Stimulated activated memory B cell treated with anti-CD40 and anti-IgM and Interleukin-4, amounts not matched to agents 10 μg/mL and 1 μg/mL and 100 μg/mL, for 72 hours (primary cell): ENCODE results near the gene FAM221A.
"Not testable (repeated sequence)": the region's sequence is repeated elsewhere in the genome, so short reads cannot be mapped to it uniquely, and the experiment has no call there.

Experiments
- ATAC-seq: fragments of 150-1000 bp; cut with Tn5 transposase; 2 replicates; pipeline ENCODE4 v1.10.0; 2021
- H3K27ac Mint-ChIP-seq: one replicate; pipeline ENCODE4 v1.8.0; 2022; ENCODE audit warnings: mild to moderate bottlenecking, mixed read lengths
- H3K27me3 Mint-ChIP-seq: one replicate; pipeline ENCODE4 v1.8.0; 2022; ENCODE audit warnings: mixed read lengths
- H3K36me3 Mint-ChIP-seq: one replicate; pipeline ENCODE4 v1.8.0; 2022; ENCODE audit warnings: mixed read lengths
- H3K4me1 Mint-ChIP-seq: one replicate; pipeline ENCODE4 v1.8.0; 2022; ENCODE audit warnings: mixed read lengths
- H3K4me3 Mint-ChIP-seq: one replicate; pipeline ENCODE4 v1.8.0; 2022; ENCODE audit warnings: mild to moderate bottlenecking, moderate library complexity, mixed read lengths
- H3K9me3 Mint-ChIP-seq: one replicate; pipeline ENCODE4 v1.8.0; 2022; ENCODE audit warnings: mixed read lengths

The FAM221A gene

DNA sequence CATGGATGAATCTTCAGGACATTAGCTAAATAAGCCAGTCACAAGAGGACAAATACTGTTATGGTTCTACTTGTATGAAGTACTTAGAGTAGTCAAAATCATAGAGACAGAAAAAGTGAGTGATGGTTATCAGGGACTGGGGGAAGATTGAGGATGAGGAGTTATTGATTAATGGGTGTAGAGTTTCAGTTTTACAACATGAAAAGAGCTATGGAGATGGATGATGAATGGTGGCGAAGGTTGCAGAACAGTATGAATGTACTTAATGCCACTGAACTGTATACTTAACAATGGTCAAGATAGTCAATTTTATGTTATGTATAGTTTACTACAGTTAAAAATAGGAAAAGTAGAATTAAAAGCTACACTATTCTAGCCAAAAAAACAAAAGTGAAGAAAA is 37.8 kb downstream of the FAM221A start:
- Mint-ChIP-seq H3K27ac (no peak overlapping the region), H3K4me3 (no peak overlapping the region), H3K4me1 (peaks cover under 1% of the 10 kb centered on the region), H3K27me3 (no peaks in the 10 kb centered on the region), H3K36me3 (no peaks in the 10 kb centered on the region), H3K9me3 (no peaks in the 10 kb centered on the region)
- no peak for ATAC-seq

DNA sequence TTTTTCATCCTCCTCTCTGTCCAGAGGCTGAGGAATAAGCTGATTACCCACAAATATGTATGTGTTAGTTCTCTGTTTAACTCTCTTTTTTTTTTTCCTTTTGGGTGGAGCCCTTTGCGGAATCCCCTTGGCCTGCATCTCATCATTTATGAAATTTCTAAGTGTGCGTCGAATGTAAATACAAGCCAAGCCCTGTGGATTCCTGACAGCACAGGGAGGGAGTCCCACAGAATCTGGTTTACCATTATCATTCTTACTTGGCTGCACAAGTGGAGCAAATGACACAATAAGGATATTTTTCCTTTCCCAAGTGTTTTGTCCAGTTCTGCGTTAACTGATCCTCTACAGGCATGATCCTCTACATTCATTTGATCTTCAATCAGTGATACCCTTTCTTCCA is 41.5 kb downstream of the FAM221A start:
- ATAC-seq: no peak
- H3K4me1 Mint-ChIP-seq: no peaks in the 10 kb centered on the region
- no peaks in the 10 kb centered on the region for H3K9me3 Mint-ChIP-seq
- H3K4me3 Mint-ChIP-seq: no peak overlapping the region
- no peaks in the 10 kb centered on the region for H3K36me3 Mint-ChIP-seq
- no peaks in the 10 kb centered on the region for H3K27me3 Mint-ChIP-seq
- no peak overlapping the region for H3K27ac Mint-ChIP-seq

DNA sequence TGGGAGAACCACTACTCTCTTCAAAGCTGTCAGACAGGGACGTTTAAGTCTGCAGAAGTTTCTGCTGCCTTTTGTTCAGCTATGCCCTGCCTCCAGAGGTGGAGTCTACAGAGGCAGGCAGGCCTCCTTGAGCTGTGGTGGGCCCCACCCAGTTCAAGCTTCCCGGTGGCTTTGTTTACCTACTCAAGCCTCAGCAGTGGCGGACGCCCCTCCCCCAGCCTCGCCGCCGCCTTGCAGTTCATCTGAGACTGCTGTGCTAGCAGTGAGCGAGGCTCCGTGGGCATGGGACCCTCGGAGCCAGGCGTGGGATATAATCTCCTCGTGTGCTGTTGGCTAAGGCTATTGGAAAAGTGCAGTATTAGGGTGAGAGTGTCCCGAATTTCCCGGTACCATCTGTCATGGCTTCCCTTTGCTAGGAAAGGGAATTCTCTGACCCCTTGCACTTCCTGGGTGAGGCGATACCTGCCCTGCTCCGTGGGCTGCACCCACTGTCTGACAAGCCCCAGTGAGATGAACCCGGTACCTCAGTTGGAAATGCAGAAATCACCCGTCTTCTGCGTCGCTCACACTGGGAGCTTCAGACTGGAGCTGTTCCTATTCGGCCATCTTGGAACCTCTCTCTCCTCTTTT is 42.7 kb downstream of the FAM221A start:
- not testable (repeated sequence) for H3K4me1 Mint-ChIP-seq, H3K4me3 Mint-ChIP-seq, H3K27me3 Mint-ChIP-seq, H3K36me3 Mint-ChIP-seq, ATAC-seq, H3K9me3 Mint-ChIP-seq, H3K27ac Mint-ChIP-seq

DNA sequence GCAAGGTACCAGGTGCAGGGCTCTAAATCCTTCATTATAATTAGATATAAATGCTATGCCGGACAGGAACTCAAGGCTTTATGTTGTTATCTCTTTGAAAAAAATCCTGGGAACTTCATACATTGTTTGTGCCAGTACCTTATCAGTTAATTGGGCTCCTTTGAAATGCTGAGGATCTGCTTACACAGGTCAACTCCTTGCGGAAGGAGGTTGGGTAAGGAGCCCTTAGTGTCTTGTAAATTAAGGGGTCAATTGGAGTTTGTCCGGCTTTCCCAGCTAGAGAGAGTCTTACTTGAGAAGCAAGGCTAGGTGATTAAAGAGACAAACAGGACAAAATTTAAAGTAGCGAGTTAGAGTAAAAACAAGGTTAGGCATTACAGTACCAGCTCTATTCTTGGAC is 44.1 kb downstream of the FAM221A start:
- ATAC-seq, H3K36me3 Mint-ChIP-seq, H3K9me3 Mint-ChIP-seq, H3K27ac Mint-ChIP-seq, H3K4me1 Mint-ChIP-seq, H3K4me3 Mint-ChIP-seq, H3K27me3 Mint-ChIP-seq: not testable (repeated sequence)

DNA sequence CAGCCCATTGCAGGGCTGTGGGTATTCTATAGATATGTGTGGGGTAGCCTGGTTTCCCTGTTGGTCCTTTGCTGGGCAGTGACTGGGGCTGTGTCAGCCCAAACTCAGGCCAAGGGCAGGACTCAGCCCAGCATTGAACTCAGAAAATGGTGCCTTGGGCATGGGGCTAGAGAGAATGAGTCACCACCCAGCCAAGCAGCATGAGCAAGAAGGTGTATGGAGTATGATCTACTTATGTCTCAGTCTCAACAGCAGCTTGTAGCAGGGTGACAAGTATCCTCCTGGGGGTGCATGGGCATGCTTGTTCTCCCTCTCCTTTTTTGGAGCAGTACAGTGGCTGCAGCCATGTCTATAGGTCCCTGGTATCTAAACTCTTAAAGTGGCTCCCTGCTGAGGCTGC is 62.1 kb downstream of the FAM221A start:
- no peak overlapping the region for H3K27ac Mint-ChIP-seq

DNA sequence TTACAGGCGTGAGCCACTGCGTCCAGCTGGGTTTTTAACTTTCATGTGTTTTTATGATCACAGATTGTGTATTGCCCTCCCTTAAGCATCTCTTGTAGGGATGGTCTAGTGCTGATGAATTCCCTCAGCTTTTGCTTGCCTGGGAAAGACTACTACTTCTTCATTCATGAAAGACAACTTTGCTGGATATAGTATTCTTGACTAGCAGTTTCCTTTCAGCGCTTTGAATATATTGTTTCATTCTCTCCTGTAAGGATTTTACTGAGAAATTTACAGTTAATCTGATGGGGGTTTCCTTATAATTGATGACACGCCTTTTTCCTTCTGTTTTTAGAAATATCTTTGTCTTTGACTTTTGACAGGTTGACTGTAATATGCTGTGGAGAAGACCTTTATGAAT is 63.2 kb downstream of the FAM221A start:
- Mint-ChIP-seq H3K27ac (no peak overlapping the region), H3K36me3 (peaks cover 57% of the 10 kb centered on the region), H3K9me3 (peaks cover 34% of the 10 kb centered on the region), H3K4me1 (no peaks in the 10 kb centered on the region), H3K27me3 (no peaks in the 10 kb centered on the region), H3K4me3 (no peak overlapping the region)
- no peak for ATAC-seq

More for the DNA sequence above, 62.1 kb downstream of the FAM221A start:
- no peak for ATAC-seq
- Mint-ChIP-seq H3K4me3 (no peak overlapping the region), H3K4me1 (no peaks in the 10 kb centered on the region), H3K36me3 (peaks cover 49% of the 10 kb centered on the region), H3K27me3 (no peaks in the 10 kb centered on the region), H3K9me3 (peaks cover 32% of the 10 kb centered on the region)

DNA sequence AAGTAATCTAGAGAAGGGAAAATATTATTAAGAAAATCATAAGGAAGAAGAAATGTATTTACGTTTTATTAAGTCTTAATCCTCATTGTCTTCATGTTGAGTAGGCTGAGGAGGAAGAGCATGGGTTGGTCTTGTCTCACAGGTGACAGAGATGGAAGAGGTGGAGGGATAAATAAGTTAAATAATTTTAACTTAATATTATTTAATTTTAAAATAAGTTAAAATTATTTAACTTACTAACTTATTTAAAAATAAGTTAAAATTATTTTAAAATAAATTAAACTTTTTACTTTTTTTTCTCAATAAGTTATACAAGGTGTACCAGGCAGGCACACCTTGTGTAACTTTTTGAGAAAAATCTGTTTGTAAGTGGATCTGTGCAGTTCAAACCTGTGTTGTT is 66.6 kb downstream of the FAM221A start:
- ATAC-seq: no peak
- Mint-ChIP-seq H3K4me3 (no peak overlapping the region), H3K27ac (no peak overlapping the region), H3K4me1 (no peaks in the 10 kb centered on the region), H3K27me3 (no peaks in the 10 kb centered on the region), H3K9me3 (peaks cover 38% of the 10 kb centered on the region), H3K36me3 (peaks cover 58% of the 10 kb centered on the region)

DNA sequence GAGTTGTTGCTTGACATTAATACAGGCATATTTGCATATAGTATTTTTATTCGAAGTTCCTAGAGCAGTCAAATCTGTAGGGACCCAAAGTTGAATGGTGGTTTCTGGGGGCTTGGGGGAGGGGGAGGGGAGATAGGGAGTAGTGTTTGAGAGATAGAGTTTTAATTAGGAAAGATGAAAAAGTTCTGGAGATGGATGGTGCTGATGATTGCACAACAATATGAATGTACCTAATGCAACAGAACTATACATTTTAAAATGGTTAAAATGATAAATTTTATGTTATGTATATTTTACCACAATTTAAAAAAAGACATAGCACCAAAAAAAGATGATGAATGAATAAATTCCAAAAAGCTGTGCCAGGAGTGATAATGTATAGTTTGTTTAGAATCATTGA is 71.9 kb downstream of the FAM221A start:
- H3K4me3 Mint-ChIP-seq: no peak overlapping the region
- H3K36me3 Mint-ChIP-seq: peaks cover 49% of the 10 kb centered on the region
- no peak for ATAC-seq
- peaks cover 8% of the 10 kb centered on the region for H3K9me3 Mint-ChIP-seq
- H3K27me3 Mint-ChIP-seq: no peaks in the 10 kb centered on the region
- H3K4me1 Mint-ChIP-seq: no peaks in the 10 kb centered on the region
- H3K27ac Mint-ChIP-seq: no peak overlapping the region
